Calu3 (cell line): ENCODE measurements around the gene ZFPL1. TPM values are rescaled to one million over a fixed set of nuclear protein-coding genes. Genes with fewer than 3 reads are reported as not detected.

Experiments
- BruUV-seq: library from RNA; stranded (reverse); fragments of 400-500 nt; replicated peaks from 2 replicates; lab custom pipeline; 2021; lab: Mats Ljungman, UMichigan
- CTCF ChIA-PET: fragments of 300-600 bp; sonication (Branson Sonifier 250); formaldehyde crosslinking; loops from one replicate; lab custom pipeline; 2022; ENCODE audit warnings: antibody characterized with exemption; lab: Charles Lee
- DNase-seq: peaks from one replicate; pipeline ENCODE4 v3.0.0; 2022
- H3K27ac Mint-ChIP-seq: one replicate; pipeline ENCODE4 v1.8.0; 2022; ENCODE audit warnings: mixed read lengths; ENCODE audit not compliant: unreplicated experiment
- H3K27me3 Mint-ChIP-seq: one replicate; pipeline ENCODE4 v1.8.0; 2022; ENCODE audit warnings: mixed read lengths; ENCODE audit not compliant: unreplicated experiment
- H3K36me3 Mint-ChIP-seq: one replicate; pipeline ENCODE4 v1.8.0; 2022; ENCODE audit warnings: mild to moderate bottlenecking, moderate library complexity, mixed read lengths; ENCODE audit not compliant: insufficient read depth, unreplicated experiment
- H3K4me1 Mint-ChIP-seq: one replicate; pipeline ENCODE4 v1.8.0; 2022; ENCODE audit warnings: mild to moderate bottlenecking, low read depth, mixed read lengths; ENCODE audit not compliant: unreplicated experiment
- H3K4me3 Mint-ChIP-seq: one replicate; pipeline ENCODE4 v1.8.0; 2022; ENCODE audit warnings: mild to moderate bottlenecking, low read depth, moderate library complexity, mixed read lengths; ENCODE audit not compliant: unreplicated experiment
- H3K9me3 Mint-ChIP-seq: one replicate; pipeline ENCODE4 v1.8.0; 2022; ENCODE audit warnings: low read depth, mixed read lengths; ENCODE audit not compliant: unreplicated experiment
- intact Hi-C: fragments of 100-400 bp; cut with micrococcal nuclease; formaldehyde crosslinking; loops from one replicate; pipeline ENCODE4 v1.10.0; 2022; ENCODE audit not compliant: unreplicated experiment
- total RNA-seq: library from RNA; stranded (reverse); gene quantifications from 2 replicates; pipeline ENCODE4 v1.2.3, GENCODE V29; 2022
- TF ChIP-seq, protein P1 (sequence below): fragments of 200-600 bp; IDR thresholded peaks from one replicate; pipeline ENCODE4 v1.8.0; 2022; ENCODE audit warnings: antibody characterized with exemption; ENCODE audit not compliant: unreplicated experiment

Gene ZFPL1
- total RNA-seq, 1 experiment from 2014 or later, result 47.6 TPM

DNA sequence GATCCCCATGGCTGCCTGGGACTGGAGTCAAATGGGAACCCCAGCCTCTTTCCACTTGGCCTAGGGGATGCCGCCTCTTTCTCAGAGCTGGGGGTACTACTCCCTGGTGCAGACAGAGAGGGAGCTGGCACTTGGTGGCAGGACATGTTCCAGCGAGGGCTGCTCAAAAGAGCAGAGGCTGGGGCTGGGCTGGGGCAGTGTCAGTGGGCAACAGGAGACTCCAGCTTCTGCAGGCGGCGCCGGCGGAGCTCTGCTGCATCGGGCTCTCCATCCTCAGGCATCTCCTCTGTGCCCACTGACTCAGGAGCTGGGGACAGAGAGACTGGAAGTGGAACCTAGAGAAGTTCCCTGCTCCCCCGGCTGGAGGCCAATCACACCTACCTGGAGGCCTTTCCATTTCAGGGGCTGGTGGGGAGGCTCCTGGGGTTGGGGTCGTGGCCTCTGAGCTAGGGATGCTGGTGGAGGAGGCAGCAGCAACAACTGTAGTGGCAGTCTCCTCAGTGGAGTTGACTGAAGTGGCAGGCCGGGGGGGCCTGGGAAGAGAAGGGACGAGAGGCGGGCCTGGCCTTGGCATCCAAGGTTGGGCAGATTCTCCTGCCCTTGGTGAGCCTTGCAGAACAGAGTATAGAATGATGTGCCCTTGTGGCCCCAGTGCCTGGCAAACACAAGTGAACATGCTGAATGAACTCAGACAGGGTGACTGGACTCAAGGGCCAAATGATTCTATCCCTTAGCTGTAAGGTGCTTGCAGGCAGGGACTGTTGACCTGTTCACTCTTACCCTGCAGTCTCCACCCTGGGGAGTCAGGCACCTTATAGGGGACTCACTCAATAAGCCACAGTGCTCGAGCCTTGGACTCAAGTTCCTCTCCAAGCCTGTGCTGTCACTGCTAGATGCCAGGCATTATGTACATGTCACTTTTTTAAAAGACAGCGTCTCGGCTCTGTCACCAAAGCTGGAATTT is 44.4 kb downstream of the ZFPL1 start:
- DNase-seq, result no peak
- Mint-ChIP-seq H3K27ac (no peak overlapping the region), H3K36me3 (peaks cover 87% of the 10 kb centered on the region), H3K4me1 (peaks cover 18% of the 10 kb centered on the region), H3K4me3 (no peak overlapping the region), H3K27me3 (no peaks in the 10 kb centered on the region), H3K9me3 (no peaks in the 10 kb centered on the region)
- CTCF ChIA-PET, result no interaction called here
- TF ChIP-seq, protein P1, sequence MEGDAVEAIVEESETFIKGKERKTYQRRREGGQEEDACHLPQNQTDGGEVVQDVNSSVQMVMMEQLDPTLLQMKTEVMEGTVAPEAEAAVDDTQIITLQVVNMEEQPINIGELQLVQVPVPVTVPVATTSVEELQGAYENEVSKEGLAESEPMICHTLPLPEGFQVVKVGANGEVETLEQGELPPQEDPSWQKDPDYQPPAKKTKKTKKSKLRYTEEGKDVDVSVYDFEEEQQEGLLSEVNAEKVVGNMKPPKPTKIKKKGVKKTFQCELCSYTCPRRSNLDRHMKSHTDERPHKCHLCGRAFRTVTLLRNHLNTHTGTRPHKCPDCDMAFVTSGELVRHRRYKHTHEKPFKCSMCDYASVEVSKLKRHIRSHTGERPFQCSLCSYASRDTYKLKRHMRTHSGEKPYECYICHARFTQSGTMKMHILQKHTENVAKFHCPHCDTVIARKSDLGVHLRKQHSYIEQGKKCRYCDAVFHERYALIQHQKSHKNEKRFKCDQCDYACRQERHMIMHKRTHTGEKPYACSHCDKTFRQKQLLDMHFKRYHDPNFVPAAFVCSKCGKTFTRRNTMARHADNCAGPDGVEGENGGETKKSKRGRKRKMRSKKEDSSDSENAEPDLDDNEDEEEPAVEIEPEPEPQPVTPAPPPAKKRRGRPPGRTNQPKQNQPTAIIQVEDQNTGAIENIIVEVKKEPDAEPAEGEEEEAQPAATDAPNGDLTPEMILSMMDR, result no peak
- BruUV-seq, result no TSS peak
- intact Hi-C loops, result no loop called here

DNA sequence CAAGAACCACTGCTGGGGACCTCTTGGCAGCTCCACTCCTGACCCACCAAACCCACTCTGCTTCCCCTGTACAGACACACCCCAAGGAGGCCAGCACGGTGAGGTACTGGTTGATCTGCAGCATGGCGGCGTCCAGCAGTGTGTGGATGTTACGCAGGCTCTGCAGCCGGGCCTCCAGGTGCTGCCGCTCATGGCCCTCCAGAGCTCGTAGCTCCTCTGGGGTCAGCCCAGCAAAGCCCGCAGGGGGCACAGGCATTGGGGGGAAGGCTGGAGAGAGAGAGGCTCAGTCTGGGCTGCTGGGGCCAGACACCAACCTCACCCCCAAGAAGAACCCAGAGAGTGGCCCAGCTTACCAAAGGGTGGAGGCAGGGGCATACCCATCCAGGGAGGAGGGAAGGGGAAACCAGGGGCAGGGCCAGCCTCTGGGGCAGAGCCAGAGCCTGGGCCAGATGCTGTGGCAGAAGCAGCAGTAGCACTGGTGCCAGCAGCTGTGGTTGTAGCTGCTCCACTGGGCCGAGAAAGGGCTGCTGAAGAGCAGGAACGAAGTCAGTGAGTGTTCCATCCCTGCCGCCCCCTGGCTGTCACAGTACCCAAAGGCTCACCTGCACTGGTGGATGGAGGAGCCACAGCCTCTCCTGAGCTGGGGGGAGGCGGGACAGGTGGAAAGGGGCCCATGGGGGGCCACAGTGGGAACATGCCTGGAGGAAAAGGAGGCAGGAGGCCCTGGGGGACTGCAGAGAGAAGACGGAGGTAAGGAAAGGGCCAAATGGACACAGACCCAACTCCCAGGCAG is 45.8 kb downstream of the ZFPL1 start:
- H3K27ac Mint-ChIP-seq, result no peak overlapping the region
- peaks cover 13% of the 10 kb centered on the region for H3K4me1 Mint-ChIP-seq
- no peaks in the 10 kb centered on the region for H3K27me3 Mint-ChIP-seq
- no TSS peak for BruUV-seq
- H3K4me3 Mint-ChIP-seq, result no peak overlapping the region
- DNase-seq, result no peak
- CTCF ChIA-PET, result interaction anchor here (0.7 kb wide), 1 partner anchor 924 kb away, joined by 3 read pairs; the partner anchor contains the start of gene FERMT3
- TF ChIP-seq, protein P1, result no peak
- H3K36me3 Mint-ChIP-seq, result peaks cover 92% of the 10 kb centered on the region
- intact Hi-C loops, result no loop called here
- H3K9me3 Mint-ChIP-seq, result no peaks in the 10 kb centered on the region

DNA sequence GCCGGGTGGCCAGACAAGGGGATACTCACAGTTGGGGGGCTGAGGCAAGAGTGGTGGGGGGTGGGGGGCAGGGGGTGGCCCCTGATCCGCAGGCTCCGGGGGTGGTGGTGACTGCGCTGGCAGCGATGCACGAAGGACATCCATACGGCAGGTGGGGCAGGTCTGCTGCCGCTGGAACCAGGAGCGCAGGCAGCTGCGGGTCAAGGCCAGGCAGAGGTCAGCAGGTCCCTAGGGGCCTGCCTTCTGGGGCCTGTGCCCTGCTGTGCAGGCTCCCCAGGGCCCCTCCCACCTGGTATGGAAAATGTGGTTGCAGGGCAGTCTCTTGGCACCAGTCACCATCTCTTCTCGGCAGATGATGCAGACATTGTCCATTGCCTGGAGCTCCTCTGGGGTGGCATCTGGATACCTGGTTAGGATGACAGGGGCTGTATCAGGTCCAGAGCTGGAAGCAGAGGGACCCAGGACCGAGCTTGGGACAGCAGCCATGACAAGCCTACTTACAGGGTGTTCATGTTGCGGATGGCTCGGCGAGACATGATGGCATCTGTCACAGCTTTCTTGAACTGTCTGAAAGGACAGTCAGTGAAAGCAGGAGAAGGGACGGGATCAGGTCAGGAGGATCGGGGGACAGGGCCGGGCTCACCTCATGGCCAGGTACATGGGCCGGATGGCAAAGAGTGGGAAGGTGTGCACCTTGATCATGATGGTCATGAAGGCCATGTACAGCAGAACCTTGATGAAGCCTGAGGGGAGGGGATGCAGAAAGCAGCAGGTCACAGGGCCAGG is 46.8 kb downstream of the ZFPL1 start:
- no peaks in the 10 kb centered on the region for H3K9me3 Mint-ChIP-seq
- peak overlapping the region; percentile 24 for H3K27ac Mint-ChIP-seq
- TF ChIP-seq, protein P1, result no peak
- no peak overlapping the region for H3K4me3 Mint-ChIP-seq
- peaks cover 17% of the 10 kb centered on the region for H3K4me1 Mint-ChIP-seq
- no peaks in the 10 kb centered on the region for H3K27me3 Mint-ChIP-seq
- no TSS peak for BruUV-seq
- CTCF ChIA-PET, result no interaction called here
- intact Hi-C loops, result no loop called here
- H3K36me3 Mint-ChIP-seq, result peaks cover 92% of the 10 kb centered on the region
- DNase-seq, result no peak

DNA sequence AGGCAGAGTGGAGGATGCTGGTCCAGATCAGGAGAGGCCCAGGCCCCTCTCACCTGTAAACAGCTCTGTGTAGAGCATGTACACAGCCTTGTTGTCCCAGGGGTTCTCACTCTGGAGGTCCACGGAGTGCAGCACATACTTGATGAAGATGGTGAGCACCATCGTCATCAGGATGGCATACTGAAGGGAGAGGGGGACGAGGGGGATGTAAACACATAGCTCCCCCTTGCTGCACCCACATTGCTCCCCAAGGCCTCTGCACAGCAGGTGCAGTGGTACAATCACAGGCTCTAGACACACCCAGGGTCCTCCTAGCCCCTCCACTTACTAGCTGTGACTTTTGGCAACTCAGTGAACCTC is 47.4 kb downstream of the ZFPL1 start:
- DNase-seq, result no peak
- no TSS peak for BruUV-seq
- CTCF ChIA-PET, result no interaction called here
- TF ChIP-seq, protein P1, result no peak
- Mint-ChIP-seq H3K36me3 (peaks cover 90% of the 10 kb centered on the region), H3K27ac (peak overlapping the region; percentile 24), H3K4me1 (peaks cover 23% of the 10 kb centered on the region), H3K27me3 (no peaks in the 10 kb centered on the region), H3K4me3 (no peak overlapping the region), H3K9me3 (no peaks in the 10 kb centered on the region)
- intact Hi-C loops, result no loop called here
